Stimulated activated CD8-positive, alpha-beta memory T cell treated with anti-CD3 and anti-CD28 coated beads, Interleukin-12 subunit alpha, Interleukin-12 subunit beta, amount 100 ng/mL, for 1 hour (primary cell): ENCODE measurements around the gene FKBP1A.

Experiments used
- DNase-seq: peaks from one replicate; pipeline ENCODE4 v3.0.0-alpha.2; 2020; ENCODE audit warnings: low read depth

The FKBP1A gene

DNA sequence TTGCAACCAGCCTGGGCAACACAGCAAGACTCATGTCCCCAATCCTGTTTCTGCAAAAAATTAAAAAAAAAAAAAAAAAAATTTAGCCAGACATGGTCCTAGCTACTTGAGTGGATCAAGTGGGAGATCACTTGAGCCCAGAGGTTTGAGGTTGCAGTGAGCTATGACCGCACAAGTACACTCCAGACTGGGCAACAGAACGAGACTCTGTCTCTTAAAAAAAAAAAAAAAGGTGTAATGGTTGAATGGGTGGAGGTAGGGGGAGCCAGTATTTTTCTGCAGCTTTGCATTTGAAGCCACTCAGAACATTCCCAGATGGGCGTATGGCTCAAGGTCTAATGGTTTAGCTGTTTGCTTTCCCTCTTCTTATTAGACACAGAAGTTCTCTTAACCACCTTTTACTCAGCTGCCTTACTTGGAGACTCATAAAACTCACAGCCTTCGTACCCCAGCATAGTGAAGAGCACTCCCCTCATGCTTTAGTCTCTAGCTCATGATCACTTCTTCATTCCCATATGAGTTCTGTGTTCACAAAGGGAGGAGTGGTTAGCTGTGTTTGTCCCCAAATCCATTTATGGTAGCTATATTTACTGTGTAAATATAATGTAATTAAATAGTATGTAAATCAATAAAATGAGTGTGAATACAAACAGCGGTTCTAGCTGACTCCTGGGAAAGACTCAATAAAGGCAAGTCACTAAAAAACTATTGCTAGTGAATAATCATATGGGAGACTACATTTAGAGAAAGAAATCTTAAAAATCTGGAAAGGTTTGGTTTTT lies 9.0 kb downstream of the FKBP1A start:
- DNase-seq: no peak

DNA sequence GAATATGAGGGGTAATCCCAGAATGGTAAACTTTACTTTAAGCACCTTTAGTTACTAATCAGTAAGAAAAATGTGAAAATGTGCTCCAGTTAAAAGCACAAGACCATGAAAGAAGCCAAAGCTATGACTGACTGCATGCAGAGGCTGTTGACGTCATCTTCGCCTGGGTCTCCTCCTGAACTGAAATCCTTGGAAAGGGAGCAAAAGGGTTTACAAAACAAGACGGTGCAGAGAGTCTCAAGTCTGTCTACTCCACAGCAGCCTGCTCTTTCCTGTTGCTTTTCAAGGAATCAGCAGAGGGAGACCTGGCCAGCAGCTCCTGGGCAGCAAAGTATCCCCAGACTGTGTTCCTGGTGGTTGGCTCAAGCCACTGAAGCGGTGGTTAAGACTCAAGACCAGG lies 10.2 kb downstream of the FKBP1A start:
- no peak for DNase-seq

DNA sequence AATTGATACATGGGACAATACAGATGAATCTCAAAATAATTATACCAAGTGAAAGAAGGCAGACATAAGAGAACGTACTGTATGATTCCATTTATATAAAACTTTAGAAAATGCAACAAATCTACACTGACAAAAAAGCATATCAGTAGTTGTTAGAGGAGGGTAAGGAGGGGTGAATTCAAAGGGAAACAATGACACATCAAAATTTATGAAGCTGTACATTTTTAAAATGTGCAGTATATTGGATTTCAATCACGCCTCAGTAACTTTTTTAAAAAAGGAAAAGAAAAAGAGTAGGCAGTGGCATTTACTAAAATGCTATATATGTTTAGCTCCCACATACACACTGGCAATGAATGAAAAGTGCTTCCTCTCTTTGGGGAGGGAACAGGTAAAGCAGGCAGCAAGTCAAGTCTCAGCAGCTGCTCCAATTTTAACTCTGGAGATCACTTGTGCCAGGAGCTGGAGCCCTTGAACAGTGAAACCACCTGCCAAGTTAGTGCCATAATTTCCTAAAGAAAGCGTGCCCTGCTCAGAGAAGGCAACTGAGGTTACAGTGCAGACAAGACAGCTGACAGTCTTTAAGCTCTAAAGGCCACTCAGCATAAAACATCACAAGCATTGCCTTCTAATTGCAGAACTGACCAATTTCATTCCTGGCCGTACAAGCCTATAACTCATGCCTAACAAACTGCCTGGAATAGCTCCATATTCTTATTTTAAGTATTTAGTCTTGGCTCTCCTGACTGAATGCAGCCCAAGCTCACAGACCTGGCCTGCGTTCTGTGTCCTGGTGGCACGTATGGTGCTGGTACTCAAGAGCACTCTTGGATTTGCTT lies 10.9 kb downstream of the FKBP1A start:
- no peak for DNase-seq

DNA sequence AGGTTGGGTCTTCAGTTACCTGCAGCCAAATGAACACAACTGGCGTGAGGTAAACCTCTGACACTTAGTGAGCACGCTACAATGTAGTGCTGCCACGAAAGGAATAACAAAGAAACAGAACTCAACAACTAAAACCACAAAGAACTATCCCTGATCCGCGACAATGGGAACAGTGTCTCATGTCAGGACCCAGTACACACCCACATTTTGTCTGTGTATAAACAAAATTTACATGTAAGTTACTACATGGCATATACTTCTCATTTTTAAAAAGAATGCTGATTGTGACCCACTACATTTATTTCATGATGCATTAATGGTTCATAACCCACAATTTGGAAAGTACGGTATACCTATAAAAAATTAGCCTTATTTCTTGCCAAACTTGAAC lies 14.1 kb downstream of the FKBP1A start:
- no peak for DNase-seq

DNA sequence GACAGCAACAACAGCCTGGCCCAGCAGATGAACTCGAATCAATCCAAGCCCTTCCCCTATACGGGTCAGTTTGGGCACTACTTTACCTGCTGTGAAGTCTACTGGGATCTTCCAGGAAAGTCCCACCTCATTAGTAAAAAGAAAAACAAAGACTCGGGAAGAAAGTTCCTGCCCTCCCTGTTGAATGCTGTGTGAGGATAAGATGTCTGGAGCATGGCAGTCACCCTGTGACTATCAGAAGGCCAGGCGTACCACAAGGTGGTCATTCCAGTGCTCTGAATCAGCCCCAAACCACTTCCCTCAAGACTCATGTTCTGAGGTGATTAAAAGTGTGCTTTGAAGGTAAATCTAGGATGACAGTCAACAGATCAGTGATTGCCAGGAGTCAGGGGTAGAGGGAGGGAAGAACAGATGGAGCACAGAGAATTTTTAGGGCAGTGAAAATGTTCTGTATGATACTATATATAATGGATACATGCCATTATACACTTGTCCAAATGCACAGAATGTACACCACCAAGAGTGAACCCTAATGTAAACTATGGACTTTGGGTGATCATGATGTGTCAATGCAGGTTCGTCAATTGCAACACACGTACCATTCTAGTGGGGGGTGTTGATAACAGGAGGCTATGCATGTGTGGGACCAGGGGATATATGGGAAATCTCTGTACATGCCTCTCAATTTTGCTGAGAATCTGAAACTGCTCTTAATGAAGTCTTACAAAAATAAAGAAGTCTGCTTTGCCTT lies 14.7 kb downstream of the FKBP1A start:
- no peak for DNase-seq

DNA sequence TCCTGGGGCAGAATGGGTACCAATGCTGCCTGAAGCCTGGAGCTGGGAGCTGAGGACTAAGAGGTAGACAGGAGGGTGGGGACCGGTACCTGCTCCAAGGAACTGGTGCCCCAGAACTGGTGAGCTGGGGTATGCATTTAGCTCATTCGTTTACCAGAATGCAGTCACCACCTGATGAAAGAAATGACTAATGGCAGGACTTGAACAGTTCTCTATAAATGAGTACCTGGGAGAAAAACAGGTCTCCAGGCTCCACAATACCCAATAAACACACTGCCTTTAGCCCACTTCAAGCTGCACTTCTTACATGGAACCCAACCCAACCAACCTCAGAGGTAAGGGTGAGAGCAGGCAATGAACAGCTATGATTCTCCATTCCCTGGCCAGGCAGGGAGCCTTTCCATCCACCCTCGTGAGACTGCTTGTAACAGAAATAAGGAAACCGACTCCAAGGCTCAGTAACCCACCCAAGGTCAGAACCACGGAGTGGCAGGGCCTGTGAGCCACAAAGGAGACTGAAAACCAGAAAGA lies 15.4 kb downstream of the FKBP1A start:
- no peak for DNase-seq

DNA sequence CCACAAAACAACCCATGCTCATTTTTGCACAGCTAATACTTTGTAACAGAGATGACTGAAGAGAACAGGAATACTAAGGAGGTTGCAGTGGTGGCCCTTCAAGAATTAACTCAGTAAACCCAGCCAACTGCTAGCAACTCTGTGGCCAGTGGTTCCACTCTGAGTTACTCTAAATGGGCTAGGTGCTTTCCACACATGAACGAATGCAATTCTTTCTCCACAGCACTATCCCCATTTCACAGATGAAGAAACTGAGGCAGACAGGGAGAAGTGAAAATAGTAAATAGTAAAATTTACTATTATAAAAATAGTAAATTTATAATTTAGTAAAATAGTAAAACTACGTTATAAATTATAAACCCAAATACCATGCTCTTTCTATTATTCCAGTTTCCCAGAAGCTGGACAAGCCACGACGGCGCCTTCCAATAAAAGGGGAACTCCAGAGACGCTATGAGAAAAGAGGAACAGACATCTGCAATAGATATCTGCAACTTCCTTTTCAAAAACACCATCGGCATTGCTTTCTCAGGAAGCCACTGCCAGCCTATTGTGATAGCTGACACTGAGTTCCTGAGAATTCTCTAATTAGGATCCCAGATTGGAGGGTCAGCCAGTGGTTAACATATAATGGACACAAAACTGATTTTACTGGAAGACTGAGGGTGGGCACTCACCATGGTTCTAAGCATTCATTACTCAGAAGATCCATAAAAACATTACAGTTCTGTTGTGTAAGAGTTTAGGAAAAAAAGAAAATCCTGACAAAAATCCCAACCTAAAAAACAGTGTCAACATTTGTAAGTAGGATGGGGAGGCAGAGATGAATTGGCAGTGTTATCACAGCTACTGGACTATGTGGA lies 16.2 kb downstream of the FKBP1A start:
- no peak for DNase-seq

DNA sequence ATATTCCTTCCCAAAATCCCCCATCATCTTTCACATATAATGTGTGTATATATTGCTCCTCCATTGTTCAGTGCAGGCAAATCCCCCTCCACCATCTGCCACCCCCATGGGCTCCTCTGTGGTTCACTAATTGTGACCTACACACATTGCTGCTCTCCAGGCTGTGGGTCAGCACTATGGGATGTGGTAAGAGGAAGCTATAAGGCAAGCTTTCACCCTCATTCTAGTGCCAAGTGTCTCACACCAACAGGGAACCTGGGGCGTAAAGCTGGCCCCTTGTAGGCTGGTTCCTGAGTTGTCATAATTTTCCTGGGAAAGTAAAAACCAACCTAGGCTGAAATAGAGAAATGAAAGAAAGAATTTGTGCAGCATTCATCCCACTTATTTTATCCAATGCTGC lies 16.8 kb downstream of the FKBP1A start:
- no peak for DNase-seq

DNA sequence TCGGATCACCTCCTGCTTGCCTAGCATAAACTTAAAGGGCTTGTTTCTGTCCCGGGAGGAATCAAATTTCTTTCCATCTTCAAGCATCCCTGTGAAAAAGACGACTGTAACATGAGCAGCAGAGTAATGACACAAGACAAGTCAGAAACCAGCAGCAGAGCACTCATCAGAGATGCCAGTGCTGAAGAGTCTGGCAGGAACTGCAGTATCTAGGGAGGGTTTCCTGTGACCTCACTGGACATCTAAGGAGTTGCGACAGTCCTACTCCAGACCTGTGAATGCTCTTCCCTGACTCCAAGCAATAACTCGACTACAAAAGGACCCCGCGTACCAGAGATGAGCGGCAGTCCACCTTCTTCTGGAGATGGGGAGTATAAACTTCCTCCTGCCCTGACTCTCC lies 17.3 kb downstream of the FKBP1A start:
- no peak for DNase-seq

DNA sequence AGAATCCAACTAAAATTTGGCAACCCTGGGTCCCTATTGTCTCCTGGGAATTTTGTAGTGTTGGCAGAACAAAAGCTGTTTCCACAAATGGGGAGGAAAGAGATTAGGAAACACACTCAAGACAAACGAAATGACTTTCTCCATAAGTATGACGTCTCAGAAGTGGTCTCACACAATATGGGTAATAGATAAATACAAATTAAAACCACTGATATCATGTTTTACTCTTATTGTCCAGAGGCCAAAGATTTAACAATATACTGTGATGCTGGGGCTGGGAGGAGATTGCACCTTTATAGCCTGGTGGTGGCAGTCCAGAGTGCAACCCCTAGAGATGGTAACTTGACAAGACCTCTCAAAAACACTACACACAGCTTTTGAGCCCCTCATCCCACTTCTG lies 18.6 kb downstream of the FKBP1A start:
- no peak for DNase-seq

DNA sequence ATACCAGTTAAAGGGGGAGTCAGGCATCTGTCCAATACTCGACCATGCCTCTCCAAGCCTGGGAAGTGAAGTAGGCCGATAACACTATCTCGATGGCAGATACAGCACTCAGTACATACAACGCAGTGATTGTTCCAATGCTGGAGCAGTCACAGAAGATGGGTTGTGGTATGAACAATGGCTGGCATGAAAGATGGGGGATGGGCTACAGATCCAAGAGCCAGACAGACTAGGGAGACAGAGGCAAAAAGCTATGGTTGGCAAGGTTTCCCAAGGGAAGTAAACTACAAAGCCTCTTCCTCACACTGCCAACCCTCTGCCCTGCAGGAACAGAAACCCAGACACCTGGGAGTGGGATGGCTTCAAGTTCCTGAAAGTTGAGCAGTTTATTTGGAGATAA lies 19.2 kb downstream of the FKBP1A start:
- DNase-seq: no peak

DNA sequence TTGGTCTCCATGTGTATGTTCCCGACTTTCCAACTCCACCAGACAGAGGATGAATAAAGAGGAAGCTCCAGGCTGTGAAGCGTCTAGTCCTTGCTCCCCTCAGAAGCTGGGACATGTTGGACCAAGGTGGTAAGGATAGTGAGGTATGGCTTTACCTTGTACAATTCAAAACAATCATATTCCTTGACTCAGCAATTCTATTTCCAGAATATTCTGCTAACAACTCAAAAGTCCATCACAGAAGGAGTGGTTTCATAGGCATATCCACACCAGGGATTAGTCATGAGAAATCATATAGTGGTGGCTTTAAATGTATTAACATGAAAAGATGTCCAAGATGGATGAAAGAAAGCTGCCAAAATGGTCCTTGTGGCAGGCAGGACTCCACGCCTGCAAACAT lies 19.8 kb downstream of the FKBP1A start:
- DNase-seq: no peak

DNA sequence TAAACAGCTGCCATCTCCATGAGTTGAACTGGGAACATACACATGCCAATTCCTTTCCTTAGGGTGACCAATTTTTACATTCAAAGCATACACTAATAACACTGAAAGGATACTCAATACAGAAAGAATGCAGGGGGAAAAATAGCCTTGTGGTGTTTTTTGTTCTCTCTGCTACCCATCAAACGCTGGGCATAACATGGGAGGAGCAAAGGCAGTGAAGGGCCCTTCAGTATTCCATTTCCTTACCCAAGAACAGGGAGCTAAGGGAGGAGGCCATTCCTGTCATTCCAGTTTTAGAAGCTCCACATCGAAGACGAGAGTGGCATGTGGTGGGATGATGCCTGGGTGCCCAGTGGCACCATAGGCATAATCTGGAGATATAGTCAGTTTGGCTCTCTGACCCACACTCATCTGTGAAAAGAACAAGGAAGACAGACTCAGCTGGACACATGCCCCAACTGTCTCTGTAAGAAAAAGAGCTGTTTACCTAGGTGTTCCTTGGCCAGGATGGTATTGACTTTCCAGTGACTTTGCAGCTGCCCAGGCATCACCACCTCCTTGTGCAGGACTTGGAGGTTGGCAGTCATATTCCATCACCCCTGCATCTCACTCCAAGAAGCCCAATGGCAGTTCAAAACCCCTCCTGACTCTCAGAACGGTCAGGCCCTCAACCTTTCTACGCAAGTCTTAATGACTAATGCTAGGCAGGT lies 20.9 kb downstream of the FKBP1A start:
- no peak for DNase-seq

DNA sequence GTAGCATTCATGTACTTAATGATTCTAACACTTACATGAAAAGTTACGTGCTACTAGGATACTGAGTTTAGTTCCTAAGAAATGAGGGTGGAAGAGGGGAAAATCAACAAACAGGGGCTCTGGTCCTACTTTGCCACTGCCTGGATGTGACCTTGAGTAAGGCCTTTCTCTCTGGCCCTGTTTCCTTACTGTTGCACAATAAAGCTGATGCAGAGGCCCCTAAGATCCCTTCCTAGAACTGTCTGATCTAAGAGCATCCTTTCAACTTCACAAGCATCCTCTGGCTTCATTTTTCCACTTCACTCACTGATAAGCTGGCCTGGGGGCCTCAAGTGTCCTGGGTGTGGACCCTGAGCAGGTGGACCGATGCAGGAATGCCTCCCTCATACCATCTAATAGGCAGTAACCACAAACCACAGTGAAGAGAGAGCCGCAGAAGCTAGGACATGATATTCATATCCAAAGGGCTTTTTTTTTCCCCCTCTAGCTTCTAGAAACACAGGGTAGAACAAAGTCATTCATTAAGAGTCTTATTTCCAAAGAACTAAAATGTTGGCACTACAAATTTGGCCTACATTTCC lies 21.6 kb downstream of the FKBP1A start:
- no peak for DNase-seq

DNA sequence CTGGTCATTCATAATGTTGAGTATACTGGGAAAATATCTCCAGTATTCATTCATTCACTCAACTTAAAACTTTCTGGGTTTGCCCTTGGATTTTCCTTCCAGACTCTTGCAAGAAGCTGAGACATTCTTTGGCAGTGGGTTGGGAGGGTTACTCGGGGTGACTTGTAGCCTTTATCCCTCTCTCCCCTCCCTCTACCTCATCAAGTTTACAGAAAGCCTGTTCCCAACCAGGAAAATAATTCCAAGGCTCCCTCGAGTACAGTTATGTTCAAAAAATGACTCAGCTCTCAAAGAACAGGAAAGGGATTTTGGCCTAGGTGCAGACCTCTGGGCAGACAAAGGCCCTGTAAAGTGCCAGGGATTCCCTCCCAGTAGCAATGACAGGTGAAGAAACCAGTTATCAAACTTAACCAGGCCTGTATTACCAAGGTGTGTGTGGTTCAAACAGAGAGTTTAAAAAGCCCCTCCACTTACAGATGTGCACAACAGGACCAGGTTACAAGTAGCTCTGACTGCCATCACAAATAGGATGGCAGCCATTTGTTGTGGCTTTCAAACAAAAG lies 22.2 kb downstream of the FKBP1A start:
- no peak for DNase-seq

DNA sequence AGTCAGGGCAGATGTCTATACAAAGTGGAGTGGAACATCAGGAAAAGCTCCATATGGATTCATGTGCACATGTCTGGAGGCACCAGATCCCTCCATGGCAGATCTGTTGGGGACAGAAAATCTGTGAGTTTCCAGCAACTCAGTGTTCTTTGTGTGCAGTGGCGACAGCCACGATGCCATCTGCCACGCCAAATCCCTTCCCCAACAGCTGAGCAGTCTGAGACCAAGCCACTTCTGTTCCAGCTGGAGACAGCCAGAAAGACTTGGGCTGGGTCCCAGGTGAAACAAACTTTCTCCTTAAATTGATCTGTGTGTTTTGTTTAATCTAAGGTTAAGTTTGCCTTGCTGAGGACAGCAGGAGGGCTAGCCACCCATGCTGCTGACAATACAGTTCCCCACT lies 22.9 kb downstream of the FKBP1A start:
- no peak for DNase-seq

DNA sequence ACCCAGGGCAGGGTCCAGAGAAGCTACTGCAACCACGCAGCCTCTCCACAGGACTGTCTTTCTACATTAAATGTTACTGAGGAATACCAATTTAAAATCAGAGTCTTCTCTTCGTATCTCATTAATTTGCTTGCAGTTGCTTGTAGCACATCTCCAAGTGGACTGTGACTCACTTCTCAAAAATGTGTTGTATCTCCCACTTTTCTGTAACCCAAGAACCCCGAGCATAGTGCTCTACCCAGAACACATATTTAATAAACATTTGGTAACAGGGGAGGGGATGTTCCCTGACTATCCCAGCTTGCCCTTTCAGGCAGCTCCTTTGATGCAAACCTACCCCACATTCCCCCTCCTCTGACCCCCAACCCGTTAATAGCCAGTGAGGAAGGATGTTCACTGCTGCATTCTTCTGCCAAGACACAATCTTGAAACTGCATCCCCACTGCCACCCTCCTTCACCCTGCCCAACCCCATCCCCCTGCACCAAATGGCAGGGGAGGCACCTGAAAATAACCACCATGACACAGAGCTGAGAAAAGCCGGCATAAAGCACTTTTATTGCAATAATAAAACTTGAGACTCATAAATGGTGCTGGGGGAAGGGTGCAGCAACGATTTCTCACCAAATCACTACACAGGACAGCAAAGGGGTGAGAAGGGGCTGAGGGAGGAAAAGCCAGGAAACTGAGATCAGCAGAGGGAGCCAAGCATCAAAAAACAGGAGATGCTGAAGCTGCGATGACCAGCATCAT lies 24.2 kb downstream of the FKBP1A start:
- no peak for DNase-seq

DNA sequence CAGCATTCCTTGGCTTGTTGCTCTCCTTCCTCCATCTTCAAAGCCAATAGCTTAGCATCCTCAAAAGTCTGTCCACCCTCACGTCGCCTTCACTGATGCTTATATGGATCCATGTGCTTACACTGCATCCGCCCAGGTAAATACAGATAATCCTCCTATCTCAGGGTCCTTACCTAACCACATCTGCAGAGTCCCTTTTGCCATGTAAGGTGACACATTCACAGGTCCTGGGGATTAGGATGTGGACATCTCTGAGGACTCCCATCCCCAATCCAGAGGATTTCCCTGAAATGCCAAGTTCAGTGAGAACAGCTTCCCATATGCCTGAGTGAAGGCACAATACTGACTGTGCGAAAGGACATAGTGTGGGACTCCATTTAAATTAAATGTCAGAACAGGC lies 25.4 kb downstream of the FKBP1A start:
- no peak for DNase-seq

DNA sequence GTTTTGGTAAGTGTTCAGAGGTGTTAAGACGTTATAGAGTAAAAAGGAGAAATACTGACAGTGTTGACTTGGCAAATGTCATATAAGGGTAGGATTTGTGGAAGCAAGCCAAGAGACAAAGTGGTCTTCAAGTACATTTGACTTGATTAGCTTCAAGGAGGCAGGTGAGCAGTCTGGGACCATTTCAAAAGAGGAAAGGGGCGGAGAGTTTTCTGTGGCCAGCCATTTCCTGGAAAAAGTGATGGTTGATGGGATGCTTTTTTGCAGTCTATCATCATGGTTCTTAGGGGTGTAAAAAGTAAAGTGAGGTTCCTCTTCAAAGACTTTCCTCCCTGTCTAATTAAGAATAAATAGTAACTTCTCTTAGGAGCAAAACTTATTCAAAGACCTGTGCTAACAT lies 28.7 kb downstream of the FKBP1A start:
- DNase-seq: no peak

DNA sequence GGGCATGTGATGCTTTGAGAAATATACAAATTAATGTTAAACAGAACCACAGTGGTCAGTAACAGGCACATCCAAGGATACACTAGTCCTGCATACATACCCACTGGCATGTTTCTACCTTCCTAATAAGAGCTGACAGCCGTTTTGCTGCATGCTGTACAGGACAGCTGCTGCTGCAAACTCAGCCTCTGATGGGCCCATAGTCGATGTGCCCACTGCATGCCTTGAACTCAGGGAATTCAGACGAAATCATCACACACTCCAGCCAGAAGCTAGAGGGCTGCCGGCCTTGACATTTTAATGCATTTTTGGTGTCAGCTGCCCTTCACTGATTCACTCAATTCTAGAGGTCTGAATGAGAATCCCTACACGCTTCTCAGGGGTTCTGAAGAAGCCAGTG lies 29.3 kb downstream of the FKBP1A start:
- no peak for DNase-seq
